H1 (cell line): ENCODE data around the gene LY9. TPM values are rescaled to one million over a fixed set of nuclear protein-coding genes. Genes with fewer than 3 reads are reported as not detected.

Source experiments
- CTCF ChIA-PET: fragments of 300-600 bp; sonication (Branson Sonifier 250); formaldehyde crosslinking; loops from one replicate; lab custom pipeline; 2021; ENCODE audit not compliant: partially characterized antibody; lab: Charles Lee
- POLR2A ChIA-PET: fragments of 300-600 bp; sonication (Branson Sonifier 250); formaldehyde crosslinking; loops from one replicate; lab custom pipeline; 2021; ENCODE audit warnings: inconsistent platforms; ENCODE audit not compliant: partially characterized antibody; lab: Charles Lee
- DNase-seq, 2 experiments: peaks; one replicate each; pipeline versions ENCODE4 v3.0.0 to v3.0.0-alpha.2; 2010 to 2022; ENCODE audit warnings: low spot score in 2 of 2, low read depth in 1 of 2, mixed read lengths in 1 of 2
- FAIRE-seq: peaks from 2 replicates; lab custom pipeline; 2011; peaks lifted over from hg19 to GRCh38; lab: Jason Lieb, UNC
- H2AFZ ChIP-seq: 2 replicates; pipeline ENCODE4 v1.8.1; 2012; ENCODE audit warnings: low read length, inconsistent platforms
- H2AK5ac ChIP-seq: 2 replicates; pipeline ENCODE4 v1.6.1; 2013; ENCODE audit warnings: low read depth, low read length
- H2BK120ac ChIP-seq: replicated peaks from 2 replicates; pipeline ENCODE3; 2013; ENCODE audit warnings: low read depth, low read length, inconsistent platforms
- H2BK12ac ChIP-seq: 2 replicates; pipeline ENCODE4 v1.6.1; 2013; ENCODE audit warnings: low read depth, low read length
- H2BK15ac ChIP-seq: 2 replicates; pipeline ENCODE4 v1.6.1; 2013; ENCODE audit warnings: low read length
- H2BK20ac ChIP-seq: 2 replicates; pipeline ENCODE4 v1.6.1; 2013; ENCODE audit warnings: low read length
- H2BK5ac ChIP-seq: 2 replicates; pipeline ENCODE4 v1.6.1; 2013; ENCODE audit warnings: low read depth, low read length
- H3K14ac ChIP-seq: 2 replicates; pipeline ENCODE4 v1.6.1; 2013; ENCODE audit warnings: inconsistent platforms; ENCODE audit not compliant: insufficient read length
- H3K18ac ChIP-seq: 2 replicates; pipeline ENCODE4 v1.6.1; 2013; ENCODE audit warnings: low read length; ENCODE audit errors: extremely low read depth
- H3K23ac ChIP-seq: 2 replicates; pipeline ENCODE4 v1.6.1; 2013; ENCODE audit warnings: inconsistent platforms; ENCODE audit not compliant: insufficient read length
- H3K23me2 ChIP-seq: 2 replicates; pipeline ENCODE4 v1.6.1; 2013; ENCODE audit warnings: low read depth, low read length
- H3K27ac ChIP-seq: 2 replicates; pipeline ENCODE4 v1.6.1; 2011; ENCODE audit warnings: low read depth, low read length, inconsistent platforms
- H3K27me3 ChIP-seq, 4 experiments: replicated peaks in 1 of 4; 1 replicate in 1 of 4; 2 replicates in 3 of 4; pipeline versions ENCODE4 v1.6.1 to v1.8.1; 2011 to 2013; ENCODE audit warnings: low read length in 3 of 4, mild to moderate bottlenecking in 3 of 4, inconsistent platforms in 2 of 4, mixed read lengths in 2 of 4, moderate library complexity in 1 of 4; ENCODE audit not compliant: control insufficient read depth in 3 of 4, insufficient read depth in 3 of 4; ENCODE audit errors: extremely low read depth in 1 of 4
- H3K36me3 ChIP-seq, 4 experiments: 2 replicates each; pipeline versions ENCODE4 v1.6.1 to v1.8.1; 2011 to 2013; ENCODE audit warnings: mild to moderate bottlenecking in 4 of 4, low read length in 3 of 4, moderate library complexity in 2 of 4, control low read depth in 1 of 4, inconsistent platforms in 1 of 4; ENCODE audit not compliant: insufficient read depth in 4 of 4, control insufficient read depth in 2 of 4
- H3K4ac ChIP-seq: replicated peaks from 2 replicates; pipeline ENCODE3; 2013; ENCODE audit warnings: low read length, low read depth, mixed read lengths, inconsistent platforms; ENCODE audit not compliant: insufficient read length
- H3K4me1 ChIP-seq, 4 experiments: replicated peaks in 1 of 4; 1 replicate in 1 of 4; 2 replicates in 3 of 4; pipeline versions ENCODE4 v1.6.1 to v1.8.1; 2011 to 2013; ENCODE audit warnings: low read length in 3 of 4, inconsistent platforms in 2 of 4, mixed read lengths in 1 of 4; ENCODE audit not compliant: insufficient read depth in 4 of 4, control insufficient read depth in 3 of 4
- H3K4me2 ChIP-seq, 2 experiments: 2 replicates each; pipeline versions ENCODE4 v1.6.1 to v1.8.1; 2011 to 2013; ENCODE audit warnings: low read depth in 2 of 2, low read length in 2 of 2, control low read depth in 1 of 2, inconsistent platforms in 1 of 2, mild to moderate bottlenecking in 1 of 2; ENCODE audit not compliant: insufficient read depth in 1 of 2
- H3K4me3 ChIP-seq, 4 experiments: fragments of 200-600, 300-600 bp in 1 of 4; sonication (generic), shearing (Covaris generic), sonication (Bioruptor Twin) in 1 of 4; 2 replicates each; pipeline versions ENCODE4 v1.5.1 to v1.8.1; 2011 to 2016; ENCODE audit warnings: low read length in 4 of 4, low read depth in 3 of 4, control low read depth in 2 of 4, inconsistent platforms in 2 of 4, mild to moderate bottlenecking in 2 of 4, mixed read lengths in 1 of 4, moderate library complexity in 1 of 4; ENCODE audit not compliant: insufficient read depth in 2 of 4; ENCODE audit errors: extremely low read depth in 1 of 4
- H3K56ac ChIP-seq: replicated peaks from 2 replicates; pipeline ENCODE3; 2013; ENCODE audit warnings: low read depth, mild to moderate bottlenecking, mixed read lengths, low read length, inconsistent platforms; ENCODE audit not compliant: insufficient read length
- H3K79me1 ChIP-seq: 2 replicates; pipeline ENCODE4 v1.6.1; 2013; ENCODE audit warnings: low read depth, low read length, control low read depth
- H3K79me2 ChIP-seq, 2 experiments: 2 replicates each; pipeline versions ENCODE4 v1.6.1 to v1.8.1; 2012 to 2013; ENCODE audit warnings: low read length in 2 of 2, mild to moderate bottlenecking in 2 of 2, inconsistent platforms in 1 of 2; ENCODE audit not compliant: insufficient read depth in 2 of 2, control insufficient read depth in 1 of 2
- H3K9ac ChIP-seq, 4 experiments: replicated peaks in 1 of 4; 1 replicate in 1 of 4; 2 replicates in 3 of 4; pipeline versions ENCODE4 v1.6.1 to v1.8.1; 2011 to 2013; ENCODE audit warnings: low read depth in 3 of 4, low read length in 3 of 4, control low read depth in 2 of 4, mild to moderate bottlenecking in 2 of 4, moderate library complexity in 2 of 4, inconsistent platforms in 1 of 4; ENCODE audit errors: extremely low read depth in 1 of 4
- H3K9me3 ChIP-seq, 2 experiments: 2 replicates each; pipeline versions ENCODE4 v1.6.1 to v1.8.1; 2012 to 2013; ENCODE audit warnings: mild to moderate bottlenecking in 2 of 2, moderate library complexity in 2 of 2, control low read depth in 1 of 2, inconsistent platforms in 1 of 2, low read depth in 1 of 2, low read length in 1 of 2, mixed read lengths in 1 of 2; ENCODE audit not compliant: insufficient read depth in 2 of 2
- H4K20me1 ChIP-seq, 2 experiments: replicated peaks in 1 of 2; 2 replicates each; pipeline versions ENCODE3 to v1.8.1; 2011 to 2013; ENCODE audit warnings: inconsistent platforms in 2 of 2, low read length in 2 of 2, mild to moderate bottlenecking in 1 of 2; ENCODE audit not compliant: insufficient read depth in 2 of 2, control insufficient read depth in 1 of 2
- H4K5ac ChIP-seq: 2 replicates; pipeline ENCODE4 v1.6.1; 2013; ENCODE audit warnings: low read length, low read depth, mixed read lengths, inconsistent platforms; ENCODE audit not compliant: insufficient read length
- H4K8ac ChIP-seq: 2 replicates; pipeline ENCODE4 v1.8.0; 2013; ENCODE audit warnings: mild to moderate bottlenecking, moderate library complexity, low read length, inconsistent platforms; ENCODE audit not compliant: insufficient read depth; ENCODE audit errors: extremely low read depth
- H4K91ac ChIP-seq: replicated peaks from 2 replicates; pipeline ENCODE3; 2013; ENCODE audit warnings: low read length, mixed read lengths, inconsistent platforms; ENCODE audit not compliant: insufficient read length
- KDM1A ChIP-seq: fragments of 200-600, 300-600 bp; sonication (generic); IDR thresholded peaks from 2 replicates; pipeline ENCODE4 v1.7.1; 2016; ENCODE audit warnings: mild to moderate bottlenecking, low read length, borderline replicate concordance
- MAX ChIP-seq: IDR thresholded peaks from 2 replicates; pipeline ENCODE4 v1.6.1; 2012; ENCODE audit warnings: inconsistent platforms
- TBP ChIP-seq: IDR thresholded peaks from 2 replicates; pipeline ENCODE4 v1.6.1; 2011; ENCODE audit warnings: low read depth, low read length, improper control_type of control experiment
- TEAD4 ChIP-seq: IDR thresholded peaks from 2 replicates; pipeline ENCODE4 v1.6.1; 2012; ENCODE audit warnings: low read depth, low read length, inconsistent platforms, mixed read lengths
- WGBS, 2 experiments: shearing (Covaris generic) in 1 of 2; methylation state at CpG; one replicate each; pipeline versions ENCODE4 v1.1.6 to v1.1.7; 2013 to 2015; ENCODE audit warnings: low lambda C conversion rate in 2 of 2, mixed read lengths in 2 of 2, inconsistent platforms in 1 of 2, low coverage in 1 of 2, missing lambda C conversion rate in 1 of 2; ENCODE audit not compliant: insufficient replicate concordance in 2 of 2, insufficient coverage in 1 of 2, insufficient read length in 1 of 2; ENCODE audit errors: extremely low coverage in 1 of 2, missing lambda C conversion rate in 1 of 2; 5-methylcytosine and 5-hydroxymethylcytosine counted together
- polyA plus RNA-seq, 7 experiments: library from polyadenylated mRNA; depleted of rRNA in 3 of 7; stranded (reverse) in 5 of 7; unstranded in 2 of 7; fragments of >200 nt in 5 of 7; fragments of 200-250 nt in 2 of 7; gene quantifications; 1 replicate in 5 of 7; 2 replicates in 1 of 7; 4 replicates in 1 of 7; pipeline versions ENCODE4 v1.2.1 to v1.2.3, GENCODE V29; 2011 to 2013; ENCODE audit warnings: missing spikeins in 2 of 7, mixed read lengths in 2 of 7
- total RNA-seq: library from RNA; stranded (reverse); fragmentation: NEBNext Ultra II Directional; extraction: Animal tissue kit (Norgen Biotek cat#: 25700); gene quantifications from 2 replicates; pipeline ENCODE4 v1.2.1, GENCODE V29; 2021

LY9 gene
- total and polyA plus RNA-seq, 2 of the 8 experiments (the other 6 are each of a cell fraction or from before 2014, with no cell fraction given), result not detected

GRCh38 chr1:160746836-160747500 lies 49.0 kb upstream of the LY9 start:
- H3K4me2 ChIP-seq, result peak overlapping the region; percentile 22 to 46; a peak in 3 of 4 replicates
- 57% methylated on average over 7 of the region's 7 CpGs; no CpG with 5 or more reads in 1 of the 2 experiments for WGBS, 2 experiments
- H4K5ac ChIP-seq, result peak overlapping the region; percentile 32
- H3K79me2 ChIP-seq, result no peaks in the 10 kb centered on the region
- DNase-seq, result no peak
- H3K36me3 ChIP-seq, result no peaks in the 10 kb centered on the region
- H2AK5ac ChIP-seq, result no peak overlapping the region
- H4K20me1 ChIP-seq, result no peaks in the 10 kb centered on the region
- peak; percentile 70 for FAIRE-seq
- no peak overlapping the region for H2BK120ac ChIP-seq
- no peaks in the 10 kb centered on the region for H3K23me2 ChIP-seq
- POLR2A ChIA-PET, result no interaction called here
- H2BK12ac ChIP-seq, result 0 out of 2 replicates have a peak overlapping the region, but pooled peaks have one; percentile 35
- peaks cover 0 to 5% (median 0%) of the 10 kb centered on the region in 4 experiments; a peak in 2 of 7 replicates for H3K4me1 ChIP-seq
- H3K9ac ChIP-seq, result no peak overlapping the region
- 0 out of 2 replicates have a peak overlapping the region, but pooled peaks have one; percentile 52 for H2BK20ac ChIP-seq
- H2BK5ac ChIP-seq, result peak overlapping the region; percentile 32; the same call in 1 of the 2 replicates
- no peaks in the 10 kb centered on the region for H3K9me3 ChIP-seq
- peak overlapping the region in 1 of 4 experiments; percentile 3; a peak in 1 of 8 replicates for H3K4me3 ChIP-seq
- H3K14ac ChIP-seq, result no peak overlapping the region
- no peak overlapping the region for H4K8ac ChIP-seq
- CTCF ChIA-PET, result interaction anchor here (0.7 to 6.5 kb wide), 10 partner anchors 14 to 223 kb away, joined by 3 to 63 read pairs (median 3); partner anchors contain the start of genes ITLN2 and LY9
- no peak for TF ChIP-seq TBP
- TF ChIP-seq KDM1A, result no peak
- no peak for TF ChIP-seq MAX
- TF ChIP-seq TEAD4, result 0 out of 2 replicates have a peak, but pooled peaks have one; percentile 20
- no peaks in the 10 kb centered on the region for H3K79me1 ChIP-seq
- no peak overlapping the region for H2BK15ac ChIP-seq
- no peak overlapping the region for H3K56ac ChIP-seq
- no peaks in the 10 kb centered on the region for H3K27me3 ChIP-seq
- H2AFZ ChIP-seq, result 0 out of 2 replicates have a peak overlapping the region, but pooled peaks have one; percentile 25
- no peak overlapping the region for H3K4ac ChIP-seq
- H4K91ac ChIP-seq, result no peak overlapping the region
- no peak overlapping the region for H3K18ac ChIP-seq
- 0 out of 2 replicates have a peak overlapping the region, but pooled peaks have one; percentile 29 for H3K27ac ChIP-seq
- H3K23ac ChIP-seq, result no peak overlapping the region
